Upper lobe of left lung (tissue), 6 donors: Measurements from ENCODE around the gene FAM53B. TPM values are rescaled to one million over a fixed set of nuclear protein-coding genes. Genes with fewer than 3 reads are reported as not detected.
A peak's percentile ranks its signal among the peaks of the same experiment; 100 is the strongest.

Experiments
- ATAC-seq, 2 donors: fragments of 200-7000 bp; cut with Tn5 transposase; one replicate each; pipeline ENCODE4 v1.9.1; 2022; ENCODE audit warnings: mild to moderate bottlenecking in 2 of 2, moderate library complexity in 2 of 2; ENCODE audit not compliant: low FRiP score in 2 of 2
- DNase-seq, 2 donors: peaks; one replicate each; pipeline ENCODE4 v3.0.0-alpha.2; 2019 to 2020
- H3K27ac ChIP-seq, 4 donors: fragments of 200-600 bp; sonication (generic); one replicate each; pipeline ENCODE4 v1.5.1; 2016 to 2019
- H3K27me3 ChIP-seq, 4 donors: fragments of 200-600 bp; sonication (generic); one replicate each; pipeline ENCODE4 v1.5.1; 2017 to 2019
- H3K36me3 ChIP-seq, 4 donors: fragments of 200-600 bp; sonication (generic); one replicate each; pipeline ENCODE4 v1.5.1; 2016 to 2019
- H3K4me1 ChIP-seq, 4 donors: fragments of 200-600 bp; sonication (generic); one replicate each; pipeline ENCODE4 v1.5.1; 2018 to 2019
- H3K4me3 ChIP-seq, 4 donors: fragments of 200-600 bp; sonication (generic); one replicate each; pipeline ENCODE4 v1.5.1; 2017 to 2019; ENCODE audit warnings: mild to moderate bottlenecking in 2 of 4, moderate library complexity in 1 of 4
- H3K9me3 ChIP-seq, 4 donors: fragments of 200-600 bp; sonication (generic); one replicate each; pipeline ENCODE4 v1.5.1; 2018 to 2019
- CTCF ChIP-seq, 6 experiments: fragments of 450-650 bp in 4 of 6; fragments of 200-600 bp in 2 of 6; sonication (generic) in 2 of 6; IDR thresholded peaks; one replicate each; pipeline ENCODE4 v1.5.1; 2016 to 2019; ENCODE audit warnings: antibody characterized with exemption in 6 of 6
- EP300 ChIP-seq, 4 donors: sonication (generic); formaldehyde crosslinking; IDR thresholded peaks; one replicate each; pipeline ENCODE4 v1.5.1; 2017; ENCODE audit warnings: antibody characterized with exemption in 4 of 4, control low read depth in 2 of 4
- POLR2A ChIP-seq, 4 donors: fragments of 450-650 bp; IDR thresholded peaks; one replicate each; pipeline ENCODE4 v1.5.1; 2016 to 2017; ENCODE audit warnings: antibody characterized with exemption in 4 of 4, mild to moderate bottlenecking in 2 of 4
- POLR2AphosphoS5 ChIP-seq, 2 donors: sonication (generic); formaldehyde crosslinking; IDR thresholded peaks; one replicate each; pipeline ENCODE4 v1.5.1; 2017; ENCODE audit warnings: antibody characterized with exemption in 2 of 2
- WGBS, 2 donors: methylation state at CpG; one replicate each; pipeline ENCODE4 v1.1.5; 2017 to 2018; 5-methylcytosine and 5-hydroxymethylcytosine counted together
- total RNA-seq, 6 donors: library from RNA; depleted of rRNA in 4 of 6; stranded (reverse); fragments of >200 nt in 4 of 6; gene quantifications; one replicate each; pipeline versions ENCODE4 v1.1.0 to v1.2.1, GENCODE V29; 2016 to 2021
- donor health status: DM: no; HTN: no; CAD: no; lungs with moderate emphysema.
- donor health status: DM: no; HTN: yes; CAD: no; lungs with severe emphysema.

Gene FAM53B
- total RNA-seq, 6 donors from 2014 or later, result 35.8 to 62.5 (median 47.8) TPM

GRCh38 chr10:124675261-124675660, 68.9 kb downstream of the FAM53B start:
- ATAC-seq, result no peak
- DNase-seq, result no peak
- WGBS, 2 donors, result 85 to 88% methylated on average over 6 of the region's 6 CpGs
- Histone ChIP-seq H3K27me3 (no peaks in the 10 kb centered on the region), H3K4me3 (no peak overlapping the region), H3K27ac (peak overlapping the region; percentile 24 to 65 (median 50)), H3K4me1 (peaks cover 87 to 99% (median 98%) of the 10 kb centered on the region in 4 donors), H3K9me3 (no peaks in the 10 kb centered on the region), H3K36me3 (peaks cover 0 to 3% (median 1%) of the 10 kb centered on the region in 4 donors)
- TF ChIP-seq EP300 (IDR thresholded peaks at IDR 0.05), result no peak
- TF ChIP-seq CTCF (IDR thresholded peaks at IDR 0.05), result no peak
- no peak for TF ChIP-seq POLR2A (IDR thresholded peaks at IDR 0.05)
- no peak for TF ChIP-seq POLR2AphosphoS5 (IDR thresholded peaks at IDR 0.05)

GRCh38 chr10:124674768-124675222, 69.4 kb downstream of the FAM53B start:
- Histone ChIP-seq H3K27me3 (no peaks in the 10 kb centered on the region), H3K27ac (peak overlapping the region; percentile 54 to 65 (median 56)), H3K9me3 (no peaks in the 10 kb centered on the region), H3K36me3 (peaks cover 0 to 2% (median 0%) of the 10 kb centered on the region in 4 donors), H3K4me1 (peaks cover 86 to 99% (median 98%) of the 10 kb centered on the region in 4 donors), H3K4me3 (no peak overlapping the region)
- DNase-seq (peak; percentile 57 to 82), ATAC-seq (peak in 1 of 2 donors; percentile 76)
- WGBS, 2 donors, result 45 to 55% methylated on average over 4 to 9 of the region's 9 CpGs
- TF ChIP-seq POLR2A (IDR thresholded peaks at IDR 0.05) (peak in 1 of 4 donors; percentile 8), POLR2AphosphoS5 (IDR thresholded peaks at IDR 0.05) (peak in 1 of 2 donors; percentile 39), CTCF (IDR thresholded peaks at IDR 0.05) (no peak), EP300 (IDR thresholded peaks at IDR 0.05) (peak in 1 of 4 donors; percentile 41)

DNA sequence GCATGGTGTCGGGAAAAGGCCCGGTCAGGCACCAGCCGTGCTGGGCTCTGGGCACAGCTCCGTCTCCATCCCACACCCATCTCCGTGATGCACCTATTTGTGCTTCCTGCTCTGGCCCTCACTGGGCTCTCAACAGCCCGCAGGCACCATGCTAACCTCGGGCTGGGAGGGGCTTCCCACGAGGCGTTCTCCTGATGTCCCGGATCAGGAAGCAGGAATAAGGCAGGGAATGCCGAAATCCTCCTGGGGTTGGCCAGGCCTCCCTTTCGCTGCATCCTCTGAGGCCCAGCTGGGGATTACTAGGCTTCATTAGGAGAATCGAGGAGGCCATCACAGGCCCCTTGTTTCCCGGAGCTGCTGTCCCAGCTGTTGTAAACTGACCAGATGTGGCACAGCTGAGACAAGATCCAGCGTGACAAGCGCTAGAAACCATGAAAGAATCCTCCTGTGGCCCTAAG, 72.0 kb downstream of the FAM53B start:
- peak overlapping the region; percentile 2 to 69 (median 57) for H3K27ac ChIP-seq
- H3K4me1 ChIP-seq, result peaks cover 89 to 100% (median 98%) of the 10 kb centered on the region in 4 donors
- peaks cover 0 to 2% (median 0%) of the 10 kb centered on the region in 4 donors for H3K36me3 ChIP-seq
- no peak for DNase-seq
- H3K27me3 ChIP-seq, result no peaks in the 10 kb centered on the region
- no peak for TF ChIP-seq POLR2A (IDR thresholded peaks at IDR 0.05)
- no peak for TF ChIP-seq POLR2AphosphoS5 (IDR thresholded peaks at IDR 0.05)
- no peak for TF ChIP-seq EP300 (IDR thresholded peaks at IDR 0.05)
- TF ChIP-seq CTCF (IDR thresholded peaks at IDR 0.05), result no peak
- H3K9me3 ChIP-seq, result no peaks in the 10 kb centered on the region
- WGBS, 2 donors, result 78 to 93% methylated on average over 7 to 16 of the region's 16 CpGs
- ATAC-seq, result no peak
- no peak overlapping the region for H3K4me3 ChIP-seq

DNA sequence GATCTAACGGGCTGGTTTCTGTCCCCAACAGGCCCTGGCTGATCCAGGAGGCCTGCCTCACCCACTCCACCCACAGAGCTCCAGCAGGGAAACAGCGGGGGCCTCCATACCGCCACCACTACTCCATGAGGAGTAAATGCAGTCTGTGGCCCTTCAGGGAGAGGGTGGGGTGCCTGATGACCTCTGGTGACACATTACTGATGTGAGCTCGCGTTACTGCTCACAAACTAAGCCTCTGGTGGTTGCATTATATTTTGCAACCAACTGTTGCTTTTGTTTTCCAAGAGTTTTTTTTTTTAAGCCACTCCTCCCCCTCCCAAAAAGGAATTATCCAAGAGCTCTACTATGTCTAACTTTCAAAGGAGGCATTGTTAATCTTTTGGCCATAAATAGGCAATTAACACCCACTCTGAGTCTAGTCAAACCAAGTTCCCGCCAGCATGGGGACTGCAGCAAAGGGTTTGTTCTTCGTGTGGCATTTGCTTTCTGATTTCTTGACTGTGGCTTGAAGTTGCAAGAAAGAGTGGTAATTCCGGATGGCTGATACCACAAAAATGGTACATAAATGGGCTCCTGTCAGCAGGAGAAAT, 72.6 kb downstream of the FAM53B start:
- H3K4me1 ChIP-seq, result peaks cover 83 to 100% (median 93%) of the 10 kb centered on the region in 4 donors
- WGBS, 2 donors, result 47 to 57% methylated on average over 8 of the region's 8 CpGs
- TF ChIP-seq EP300 (IDR thresholded peaks at IDR 0.05) (no peak), CTCF (IDR thresholded peaks at IDR 0.05) (peak; percentile 19 to 55 (median 30)), POLR2AphosphoS5 (IDR thresholded peaks at IDR 0.05) (no peak), POLR2A (IDR thresholded peaks at IDR 0.05) (no peak)
- no peaks in the 10 kb centered on the region for H3K9me3 ChIP-seq
- DNase-seq (peak in 1 of 2 donors; percentile 68), ATAC-seq (peak in 1 of 2 donors; percentile 75)
- no peaks in the 10 kb centered on the region for H3K27me3 ChIP-seq
- no peak overlapping the region for H3K4me3 ChIP-seq
- H3K27ac ChIP-seq, result peak overlapping the region; percentile 33 to 73 (median 59)
- peaks cover 0 to 5% (median 0%) of the 10 kb centered on the region in 4 donors for H3K36me3 ChIP-seq
